Measurements from ENCODE around the gene KCTD15. TPM values are rescaled to one million over a fixed set of nuclear protein-coding genes. Genes with fewer than 3 reads are reported as not detected.

Gene KCTD15
- total RNA-seq (2022; extraction: Qiagen RNA extraction): 33.9 to 67.0 TPM (median 56.0 TPM) in 5 replicates

GRCh38 chr19:33796164-33796875 lies at the start of gene KCTD15:
Gene KCTD15 (plus strand): TSS chr19:33796870. CDS start chr19:33800455, 3,585 bp downstream.

Other genes with a start within 250 kb of the KCTD15 start
- 0.18 to 0.22 TPM (median 0.20 TPM) in 5 replicates for gene CHST8, start 174.9 kb upstream of the KCTD15 start, total RNA-seq (2022; extraction: Qiagen RNA extraction)

Data from A549 treated with dexamethasone at 1 μM for 4 hours (cell line).